Esophagus muscularis mucosa (tissue), 4 donors: ENCODE data around the gene CMPK2. TPM values are rescaled to one million over a fixed set of nuclear protein-coding genes. Genes with fewer than 3 reads are reported as not detected.
"Not testable (repeated sequence)": the region's sequence is repeated elsewhere in the genome, so short reads cannot be mapped to it uniquely, and the experiment has no call there.

Experiments
- DNase-seq: peaks from one replicate; pipeline ENCODE4 v3.0.0-alpha.2; 2017; ENCODE audit errors: extremely low spot score
- H3K27ac ChIP-seq, 4 donors: fragments of 200-600 bp; sonication (generic); replicated peaks in 1 of 4; 1 replicate in 3 of 4; 2 replicates in 1 of 4; pipeline ENCODE4 v1.5.1; 2016 to 2019; ENCODE audit warnings: mild to moderate bottlenecking in 1 of 4
- H3K27me3 ChIP-seq, 4 donors: fragments of 200-600 bp; sonication (generic); one replicate each; pipeline versions ENCODE4 v1.5.1 to v1.6.0; 2016 to 2019
- H3K36me3 ChIP-seq, 4 donors: fragments of 200-600 bp; sonication (generic); one replicate each; pipeline ENCODE4 v1.5.1; 2016 to 2019
- H3K4me1 ChIP-seq, 4 donors: fragments of 200-600 bp; sonication (generic); one replicate each; pipeline ENCODE4 v1.5.1; 2016 to 2019
- H3K4me3 ChIP-seq, 4 donors: fragments of 200-600 bp; sonication (generic); 1 replicate in 2 of 4; 2 replicates in 2 of 4; pipeline ENCODE4 v1.5.1; 2016 to 2019; ENCODE audit warnings: mild to moderate bottlenecking in 4 of 4, moderate library complexity in 1 of 4
- H3K9me3 ChIP-seq, 4 donors: fragments of 200-600 bp; sonication (generic); 1 replicate in 3 of 4; 2 replicates in 1 of 4; pipeline ENCODE4 v1.5.1; 2016 to 2019
- EP300 ChIP-seq: sonication (generic); formaldehyde crosslinking; IDR thresholded peaks from one replicate; pipeline ENCODE4 v1.6.1; 2017; ENCODE audit warnings: antibody characterized with exemption
- POLR2A ChIP-seq: fragments of 450-650 bp; IDR thresholded peaks from one replicate; pipeline ENCODE4 v1.6.1; 2017; ENCODE audit warnings: antibody characterized with exemption, moderate library complexity, mild to moderate bottlenecking, low read depth
- POLR2AphosphoS5 ChIP-seq, 2 donors: sonication (generic); formaldehyde crosslinking; IDR thresholded peaks; one replicate each; pipeline ENCODE4 v1.6.1; 2017; ENCODE audit warnings: antibody characterized with exemption in 2 of 2
- WGBS: methylation state at CpG from one replicate; pipeline ENCODE4 v1.1.5; 2018; 5-methylcytosine and 5-hydroxymethylcytosine counted together
- intact Hi-C: fragments of 100-400 bp; cut with DNase I; formaldehyde crosslinking; loops from one replicate; pipeline ENCODE4 v1.15.1; 2023
- total RNA-seq, 4 donors: library from RNA; depleted of rRNA; stranded (reverse); fragments of >200 nt; gene quantifications; one replicate each; pipeline versions ENCODE4 v1.1.0 to v1.2.1, GENCODE V29; 2016
- TF ChIP-seq, protein P1 (sequence below), 3 experiments: fragments of 200-600 bp in 2 of 3; fragments of 450-650 bp in 1 of 3; sonication (generic) in 2 of 3; IDR thresholded peaks; one replicate each; pipeline ENCODE4 v1.5.1; 2017 to 2019; ENCODE audit warnings: antibody characterized with exemption in 3 of 3, mild to moderate bottlenecking in 2 of 3, moderate library complexity in 1 of 3

Gene CMPK2
- total RNA-seq, 4 donors from 2014 or later = 3.3 to 8.3 (median 5.8) TPM

DNA sequence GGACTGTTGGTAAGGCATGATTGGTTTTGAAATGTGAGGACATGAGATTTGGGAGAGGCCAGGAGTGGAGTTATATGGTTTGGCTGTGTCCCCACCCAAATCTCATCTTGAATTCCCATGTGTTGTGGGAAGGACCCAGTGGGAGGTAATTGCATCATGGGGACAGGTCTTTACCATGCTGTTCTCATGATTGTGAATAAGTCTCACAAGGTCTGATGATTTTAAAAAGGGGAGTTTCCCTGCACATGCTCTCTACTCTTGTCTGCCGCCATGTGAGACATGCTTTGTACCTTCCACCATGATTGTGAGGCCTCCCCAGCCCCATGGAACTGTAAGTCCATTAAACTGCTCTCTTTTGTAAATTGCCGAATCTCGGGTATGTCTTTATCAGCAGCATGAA is 5.4 kb downstream of the CMPK2 start:
- intact Hi-C loops = no loop called here
- Histone ChIP-seq H3K36me3 (peaks cover 0 to 56% (median 34%) of the 10 kb centered on the region in 4 donors), H3K4me3 (no peak overlapping the region), H3K27me3 (no peaks in the 10 kb centered on the region), H3K4me1 (peaks cover 12 to 20% (median 17%) of the 10 kb centered on the region in 4 donors), H3K9me3 (peaks cover 0 to 15% (median 12%) of the 10 kb centered on the region in 4 donors), H3K27ac (no peak overlapping the region)
- WGBS = 95% methylated on average over 3 of the region's 3 CpGs
- DNase-seq = no peak
- no peak for TF ChIP-seq EP300
- TF ChIP-seq POLR2AphosphoS5 (IDR thresholded peaks at IDR 0.05) = no peak
- TF ChIP-seq, protein P1, sequence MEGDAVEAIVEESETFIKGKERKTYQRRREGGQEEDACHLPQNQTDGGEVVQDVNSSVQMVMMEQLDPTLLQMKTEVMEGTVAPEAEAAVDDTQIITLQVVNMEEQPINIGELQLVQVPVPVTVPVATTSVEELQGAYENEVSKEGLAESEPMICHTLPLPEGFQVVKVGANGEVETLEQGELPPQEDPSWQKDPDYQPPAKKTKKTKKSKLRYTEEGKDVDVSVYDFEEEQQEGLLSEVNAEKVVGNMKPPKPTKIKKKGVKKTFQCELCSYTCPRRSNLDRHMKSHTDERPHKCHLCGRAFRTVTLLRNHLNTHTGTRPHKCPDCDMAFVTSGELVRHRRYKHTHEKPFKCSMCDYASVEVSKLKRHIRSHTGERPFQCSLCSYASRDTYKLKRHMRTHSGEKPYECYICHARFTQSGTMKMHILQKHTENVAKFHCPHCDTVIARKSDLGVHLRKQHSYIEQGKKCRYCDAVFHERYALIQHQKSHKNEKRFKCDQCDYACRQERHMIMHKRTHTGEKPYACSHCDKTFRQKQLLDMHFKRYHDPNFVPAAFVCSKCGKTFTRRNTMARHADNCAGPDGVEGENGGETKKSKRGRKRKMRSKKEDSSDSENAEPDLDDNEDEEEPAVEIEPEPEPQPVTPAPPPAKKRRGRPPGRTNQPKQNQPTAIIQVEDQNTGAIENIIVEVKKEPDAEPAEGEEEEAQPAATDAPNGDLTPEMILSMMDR (IDR thresholded peaks at IDR 0.05) = no peak
- TF ChIP-seq POLR2A = no peak

- H3K4me3 ChIP-seq, intact Hi-C loops, H3K4me1 ChIP-seq, DNase-seq, H3K27me3 ChIP-seq, H3K27ac ChIP-seq: not testable (repeated sequence)
- peaks cover 0 to 71% (median 34%) of the 10 kb centered on the region in 4 donors for H3K36me3 ChIP-seq
- 98% methylated on average over 4 of the region's 4 CpGs for WGBS
- peaks cover 0 to 15% (median 12%) of the 10 kb centered on the region in 4 donors for H3K9me3 ChIP-seq
Observed at GRCh38 chr2:6858466-6859027, 7.2 kb downstream of the CMPK2 start.

- intact Hi-C loops = no loop called here
- H3K36me3 ChIP-seq = peaks cover 0 to 84% (median 38%) of the 10 kb centered on the region in 4 donors
- H3K27ac ChIP-seq = no peak overlapping the region
- no peak overlapping the region for H3K4me3 ChIP-seq
- WGBS = 67% methylated on average over 1 of the region's 1 CpG
- H3K9me3 ChIP-seq = peaks cover 0 to 15% (median 12%) of the 10 kb centered on the region in 4 donors
- H3K4me1 ChIP-seq = no peaks in the 10 kb centered on the region
- TF ChIP-seq, protein P1 (IDR thresholded peaks at IDR 0.05) = no peak
- no peak for TF ChIP-seq EP300
- TF ChIP-seq POLR2A = no peak
- no peak for TF ChIP-seq POLR2AphosphoS5 (IDR thresholded peaks at IDR 0.05)
- no peak for DNase-seq
- H3K27me3 ChIP-seq = no peaks in the 10 kb centered on the region
Observed at GRCh38 chr2:6856548-6856920, 9.2 kb downstream of the CMPK2 start.

DNA sequence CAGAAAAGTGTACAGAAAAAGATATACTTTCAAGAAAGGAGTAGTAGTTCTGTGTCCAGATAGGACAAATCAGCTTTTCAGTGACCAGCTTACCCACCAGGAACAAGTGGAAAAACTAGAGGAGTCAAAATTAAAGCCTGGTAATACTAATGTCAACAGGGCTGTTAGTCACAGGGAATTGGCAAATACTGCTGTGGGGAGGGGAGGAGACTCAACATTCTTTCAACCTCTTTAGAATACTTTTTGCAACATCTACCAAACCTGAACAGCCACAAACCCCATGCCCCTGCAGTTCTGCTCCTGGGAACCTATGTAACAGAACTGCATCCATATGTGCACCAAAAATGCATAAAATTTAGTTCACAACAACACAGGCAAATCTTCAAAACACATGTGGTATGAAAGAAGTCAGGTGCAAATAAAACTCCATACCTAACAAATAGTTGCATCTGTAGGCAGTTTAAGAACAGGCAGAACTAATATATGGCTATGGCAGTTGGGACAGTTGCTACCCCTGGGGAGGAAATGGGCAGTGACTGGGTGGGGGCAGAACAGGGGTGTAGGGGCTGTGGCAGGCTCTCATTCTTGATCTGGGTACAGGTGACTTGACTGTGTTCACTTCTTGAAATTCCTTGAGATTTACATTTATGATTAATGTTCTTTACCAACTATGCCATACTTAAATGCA is 9.7 kb downstream of the CMPK2 start:
- Histone ChIP-seq H3K9me3 (peaks cover 0 to 18% (median 12%) of the 10 kb centered on the region in 4 donors), H3K4me3 (no peak overlapping the region), H3K36me3 (peaks cover 0 to 84% (median 41%) of the 10 kb centered on the region in 4 donors), H3K27ac (no peak overlapping the region), H3K4me1 (no peaks in the 10 kb centered on the region), H3K27me3 (no peaks in the 10 kb centered on the region)
- TF ChIP-seq POLR2A (no peak), EP300 (no peak), POLR2AphosphoS5 (IDR thresholded peaks at IDR 0.05) (no peak)
- TF ChIP-seq, protein P1 (IDR thresholded peaks at IDR 0.05) = no peak
- intact Hi-C loops = no loop called here
- DNase-seq = no peak

DNA sequence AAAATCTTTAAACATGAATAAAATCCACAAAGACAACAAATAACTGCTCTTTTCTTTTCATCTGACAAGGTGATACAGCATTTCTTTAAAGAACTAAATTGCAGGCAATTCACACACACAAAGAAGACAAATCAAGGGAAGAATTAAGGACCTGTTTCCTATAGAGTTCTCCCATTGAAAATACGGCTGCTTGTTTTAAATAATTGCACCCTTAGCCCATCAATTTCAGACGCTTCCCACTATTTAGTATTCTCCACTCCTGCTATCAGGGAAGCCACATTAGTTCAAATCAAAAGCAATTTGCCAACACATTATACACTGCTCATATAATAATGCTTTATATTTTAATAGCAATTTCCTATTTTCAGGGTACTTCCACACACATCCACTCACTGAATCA is 11.3 kb downstream of the CMPK2 start:
- 87% methylated on average over 2 of the region's 2 CpGs for WGBS
- Histone ChIP-seq H3K36me3 (peaks cover 11 to 84% (median 43%) of the 10 kb centered on the region in 4 donors), H3K4me1 (no peaks in the 10 kb centered on the region), H3K27me3 (no peaks in the 10 kb centered on the region), H3K27ac (no peak overlapping the region), H3K9me3 (peaks cover 0 to 29% (median 15%) of the 10 kb centered on the region in 4 donors), H3K4me3 (no peak overlapping the region)
- DNase-seq = no peak
- intact Hi-C loops = no loop called here
- no peak for TF ChIP-seq EP300
- TF ChIP-seq POLR2A = no peak
- no peak for TF ChIP-seq POLR2AphosphoS5 (IDR thresholded peaks at IDR 0.05)
- TF ChIP-seq, protein P1 (IDR thresholded peaks at IDR 0.05) = no peak
